Measurements from ENCODE around the gene IL17RE. TPM values are rescaled to one million over a fixed set of nuclear protein-coding genes. Genes with fewer than 3 reads are reported as not detected.
A peak's percentile ranks its signal among the peaks of the same experiment; 100 is the strongest.
"Not testable (repeated sequence)": the region's sequence is repeated elsewhere in the genome, so short reads cannot be mapped to it uniquely, and the experiment has no call there.

The IL17RE gene
- total RNA-seq, 1 donor from 2014 or later: under 0.01 TPM

- DNase-seq (ENCODE audit: low read depth in 2 of 2): peak; percentile 82 to 88
These were observed 30.4 kb downstream of the IL17RE start for GRCh38 chr3:9932843-9933560.

GRCh38 chr3:9933561-9934234 lies 31.1 kb downstream of the IL17RE start, which contains the start of gene CRELD1:
Gene CRELD1 (plus strand): TSS chr3:9933834. CDS start chr3:9934439, 605 bp downstream.
- DNase-seq (ENCODE audit: low read depth in 2 of 2): peak; percentile 94 to 99

- DNase-seq (ENCODE audit: low read depth in 2 of 2): peak in 1 of 2 donors; percentile 41
These were observed 31.6 kb downstream of the IL17RE start for GRCh38 chr3:9934235-9934621.

- DNase-seq (ENCODE audit: low read depth in 2 of 2): no peak
These were observed 32.3 kb downstream of the IL17RE start for GRCh38 chr3:9934993-9935392.

GRCh38 chr3:9935966-9936510 lies 33.4 kb downstream of the IL17RE start:
- DNase-seq (ENCODE audit: low read depth in 2 of 2): no peak

- DNase-seq (ENCODE audit: low read depth in 2 of 2): no peak
These were observed 35.0 kb downstream of the IL17RE start for GRCh38 chr3:9937486-9938238.

- no peak for DNase-seq (ENCODE audit: low read depth in 2 of 2)
These were observed 36.3 kb downstream of the IL17RE start for GRCh38 chr3:9938966-9939365.

GRCh38 chr3:9939906-9940305 lies 37.3 kb downstream of the IL17RE start:
- not testable (repeated sequence) for DNase-seq (ENCODE audit: low read depth in 2 of 2)

GRCh38 chr3:9940746-9941145 lies 38.1 kb downstream of the IL17RE start:
- no peak for DNase-seq (ENCODE audit: low read depth in 2 of 2)

- DNase-seq (ENCODE audit: low read depth in 2 of 2): no peak
These were observed 39.5 kb downstream of the IL17RE start for GRCh38 chr3:9942164-9942563.

- DNase-seq (ENCODE audit: low read depth in 2 of 2): no peak
These were observed 40.5 kb downstream of the IL17RE start for GRCh38 chr3:9942934-9943690.

GRCh38 chr3:9944271-9944670 lies 41.6 kb downstream of the IL17RE start:
- no peak for DNase-seq (ENCODE audit: low read depth in 2 of 2)

GRCh38 chr3:9945358-9945757 lies 42.7 kb downstream of the IL17RE start:
- no peak for DNase-seq (ENCODE audit: low read depth in 2 of 2)

- DNase-seq (ENCODE audit: low read depth in 2 of 2): peak; percentile 95 to 97
These were observed 43.7 kb downstream of the IL17RE start for GRCh38 chr3:9946112-9947024.

- DNase-seq (ENCODE audit: low read depth in 2 of 2): peak; percentile 86 to 92
These were observed 44.7 kb downstream of the IL17RE start for GRCh38 chr3:9947025-9947995.

GRCh38 chr3:9948586-9948985 lies 45.9 kb downstream of the IL17RE start:
- no peak for DNase-seq (ENCODE audit: low read depth in 2 of 2)

GRCh38 chr3:9949115-9949514 lies 46.5 kb downstream of the IL17RE start:
- DNase-seq (ENCODE audit: low read depth in 2 of 2): no peak

GRCh38 chr3:9949626-9950025 lies 47.0 kb downstream of the IL17RE start:
- DNase-seq (ENCODE audit: low read depth in 2 of 2): no peak

- DNase-seq (ENCODE audit: low read depth in 2 of 2): no peak
These were observed 48.5 kb downstream of the IL17RE start for GRCh38 chr3:9951126-9951525.

Data from lung microvascular endothelial cell (primary cell).